NCI-H226 (cell line): ENCODE data around the gene RPL18A.

Experiments used
- DNase-seq: peaks from one replicate; pipeline ENCODE4 v3.0.0-alpha.2; 2015

The RPL18A gene

DNA sequence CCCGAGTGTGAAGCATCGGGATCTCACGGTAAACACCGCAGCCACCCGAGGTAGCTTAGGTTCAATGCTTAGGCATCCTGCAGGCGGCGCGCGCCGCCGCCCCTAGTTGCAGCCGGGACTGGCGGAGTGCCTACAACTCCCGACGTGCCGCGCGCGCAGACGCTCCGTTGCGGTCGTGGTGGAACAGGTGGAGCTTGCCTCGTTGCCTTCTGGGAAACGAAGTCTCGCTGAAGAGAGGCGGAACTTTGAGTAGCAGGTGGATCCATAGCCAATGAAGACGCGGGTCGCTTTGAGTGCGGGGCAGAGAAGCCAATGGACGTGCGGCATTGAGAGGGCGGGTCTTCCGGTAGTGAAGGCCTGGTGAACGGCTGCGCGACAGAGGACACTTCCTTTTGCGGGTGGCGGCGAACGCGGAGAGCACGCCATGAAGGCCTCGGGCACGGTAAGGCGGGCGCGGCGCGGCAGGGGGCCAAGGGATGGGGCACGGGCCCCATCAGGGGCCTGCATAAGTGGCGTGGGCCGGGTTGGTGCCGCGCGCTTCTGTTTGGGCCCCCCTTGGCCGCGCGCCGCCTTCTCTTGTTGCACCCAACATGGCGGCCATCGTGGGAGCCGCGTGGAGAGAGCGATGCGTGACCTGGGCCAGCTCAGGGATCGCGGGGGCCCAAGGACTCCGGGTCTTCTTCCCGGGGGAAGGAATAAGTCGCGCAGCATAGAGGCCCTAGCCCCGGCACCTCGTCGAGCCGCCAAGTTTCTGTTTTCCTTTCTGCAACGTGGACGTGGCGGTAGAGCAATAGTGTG is at the start of gene RPL18A:
TSS of gene RPL18A (plus strand) at position 378 of the 798 bp plus-strand sequence. CDS start at position 425, 47 bp downstream.
- DNase-seq, result peak; percentile 99

DNA sequence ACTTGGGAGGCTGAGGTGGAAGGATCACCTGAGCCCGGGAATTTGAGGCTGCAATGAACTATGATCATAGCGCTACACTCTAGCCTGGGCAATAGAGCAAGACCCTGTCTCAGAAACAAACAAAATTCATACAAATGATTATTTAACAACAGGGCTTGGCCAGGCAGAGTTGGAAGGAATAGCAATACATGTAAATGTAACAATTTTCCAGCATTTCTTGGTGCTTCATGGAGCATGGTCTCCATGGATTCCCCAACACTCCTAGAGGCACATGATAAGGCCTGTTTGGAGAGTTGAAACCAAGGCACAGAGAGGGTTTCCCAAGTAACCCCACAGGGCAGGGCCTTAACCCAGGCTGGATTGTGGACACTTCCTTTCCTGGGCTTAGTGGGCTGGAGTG is 48.6 kb upstream of the RPL18A start:
- DNase-seq, result no peak

DNA sequence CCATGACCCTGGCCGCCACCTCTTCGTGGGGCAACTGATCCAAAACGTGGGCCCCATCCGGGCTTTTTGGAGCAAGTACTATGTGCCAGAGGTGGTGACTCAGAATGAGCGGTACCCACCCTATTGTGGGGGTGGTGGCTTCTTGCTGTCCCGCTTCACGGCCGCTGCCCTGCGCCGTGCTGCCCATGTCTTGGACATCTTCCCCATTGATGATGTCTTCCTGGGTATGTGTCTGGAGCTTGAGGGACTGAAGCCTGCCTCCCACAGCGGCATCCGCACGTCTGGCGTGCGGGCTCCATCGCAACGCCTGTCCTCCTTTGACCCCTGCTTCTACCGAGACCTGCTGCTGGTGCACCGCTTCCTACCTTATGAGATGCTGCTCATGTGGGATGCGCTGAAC is 48.0 kb upstream of the RPL18A start:
- DNase-seq, result no peak

DNA sequence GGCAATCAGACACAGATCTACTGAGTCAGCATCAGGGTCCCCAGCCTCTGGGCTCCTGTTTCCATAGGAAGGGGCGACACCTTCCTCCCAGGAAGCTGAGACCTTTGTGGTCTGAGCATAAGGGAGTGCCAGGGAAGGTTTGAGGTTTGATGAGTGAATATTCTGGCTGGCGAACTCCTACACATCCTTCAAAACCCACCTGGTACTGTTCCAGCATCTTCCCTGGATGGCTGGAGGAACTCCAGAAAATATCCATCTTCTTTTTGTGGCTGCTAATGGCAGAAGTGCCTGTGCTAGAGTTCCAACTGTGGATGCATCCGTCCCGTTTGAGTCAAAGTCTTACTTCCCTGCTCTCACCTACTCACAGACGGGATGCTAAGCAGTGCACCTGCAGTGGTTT is 47.6 kb upstream of the RPL18A start:
- DNase-seq, result no peak

DNA sequence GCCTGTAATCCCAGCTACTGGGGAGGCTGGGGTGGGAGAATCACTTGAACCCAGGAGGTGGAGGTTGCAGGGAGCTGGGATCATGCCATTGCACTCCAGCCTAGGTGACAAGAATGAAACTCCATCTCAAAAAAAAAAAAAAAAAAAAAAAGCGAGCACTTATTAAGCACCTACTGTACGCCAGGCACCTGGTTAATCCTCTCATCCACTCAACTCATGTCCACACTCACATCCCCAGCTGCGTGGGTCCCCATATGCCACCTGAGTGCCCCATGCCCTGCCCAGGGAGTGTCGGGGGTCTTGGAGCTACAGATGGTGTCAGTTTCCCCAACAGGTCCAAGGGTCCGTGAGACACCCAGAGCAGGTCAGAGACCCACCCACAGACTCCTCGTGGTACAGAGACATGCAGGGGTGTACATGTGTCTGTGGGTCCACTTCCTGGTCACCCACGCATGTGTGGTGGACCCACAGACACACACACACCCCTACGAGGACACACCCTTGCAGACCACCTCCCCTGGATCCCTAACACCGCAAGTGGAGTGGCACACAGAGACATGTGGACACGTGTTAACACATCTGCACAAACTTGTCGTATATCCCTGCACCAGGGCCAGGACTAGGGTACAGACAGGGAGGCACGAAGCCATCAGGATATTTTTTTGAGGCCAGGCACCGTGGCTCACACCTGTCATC is 41.9 kb upstream of the RPL18A start:
- DNase-seq, result no peak

DNA sequence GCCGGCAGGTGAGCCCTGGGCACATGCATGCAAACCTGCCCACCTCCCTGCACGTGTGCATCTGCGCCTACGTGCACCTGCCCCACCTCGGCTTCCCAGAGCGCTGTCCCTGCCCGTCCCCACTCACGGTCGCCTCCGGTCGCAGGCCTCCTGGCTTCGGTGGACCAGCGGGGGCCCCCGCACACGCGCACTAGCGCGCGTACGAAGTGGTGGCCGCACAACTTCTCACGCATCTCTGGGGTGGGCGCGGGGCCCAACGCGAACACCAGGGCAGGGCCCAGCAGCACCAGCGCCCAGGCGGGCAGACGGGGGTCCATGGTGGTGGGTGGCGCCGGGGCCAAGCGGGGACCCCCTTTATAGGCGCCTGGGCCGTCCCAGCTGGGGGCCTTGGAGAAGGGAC is 38.5 kb upstream of the RPL18A start, which contains the start of gene INSL3:
TSS of gene INSL3 (minus strand) at position 330 of the 400 bp plus-strand sequence. CDS start at position 317, 13 bp downstream.
- DNase-seq, result no peak

DNA sequence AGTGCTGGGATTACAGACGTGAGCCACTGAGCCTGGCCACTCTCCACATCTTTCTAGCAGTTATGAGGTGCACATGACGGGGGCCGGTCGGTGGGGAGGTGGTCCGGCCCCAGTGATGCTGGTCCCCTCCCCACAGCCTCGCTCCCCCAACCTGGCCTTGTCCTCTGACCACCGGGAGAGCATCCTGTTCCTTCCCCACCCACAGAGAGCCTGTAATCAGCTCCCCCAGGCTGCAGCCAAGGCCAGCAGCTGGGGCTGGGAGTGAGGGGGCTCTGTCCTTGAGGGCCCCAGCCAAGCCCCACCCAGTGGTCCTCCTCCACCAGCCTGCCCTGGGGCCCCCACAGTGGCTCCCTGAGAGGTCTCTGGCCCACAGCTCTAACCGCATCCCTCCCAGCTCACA is 35.4 kb upstream of the RPL18A start:
- DNase-seq, result no peak

DNA sequence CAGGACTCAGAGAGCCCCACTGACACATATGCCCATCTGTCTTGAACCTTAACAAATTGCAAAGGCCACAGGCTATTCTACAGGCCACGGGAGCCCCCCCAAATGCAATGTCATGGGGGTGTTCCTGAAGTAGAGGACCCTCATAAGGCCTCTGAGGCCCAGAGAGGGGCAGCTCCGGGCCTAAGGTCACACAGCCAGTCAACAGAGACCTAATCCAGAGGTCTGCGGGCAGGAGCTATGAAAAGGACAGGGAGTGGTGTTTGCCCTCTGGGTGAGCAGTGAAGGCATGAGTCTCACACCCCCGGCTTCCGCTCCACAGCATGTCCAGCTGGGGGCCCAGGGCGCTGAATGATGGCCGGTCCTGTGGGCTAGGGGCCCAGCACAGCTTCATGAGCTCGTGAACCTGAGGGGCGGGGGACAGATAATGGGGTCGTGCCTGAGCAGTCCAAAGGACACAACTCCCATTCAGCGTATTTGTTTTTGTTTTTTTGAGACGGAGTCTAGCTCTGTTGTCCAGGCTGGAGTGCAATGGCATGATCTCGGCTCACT is 33.1 kb upstream of the RPL18A start:
- no peak for DNase-seq

DNA sequence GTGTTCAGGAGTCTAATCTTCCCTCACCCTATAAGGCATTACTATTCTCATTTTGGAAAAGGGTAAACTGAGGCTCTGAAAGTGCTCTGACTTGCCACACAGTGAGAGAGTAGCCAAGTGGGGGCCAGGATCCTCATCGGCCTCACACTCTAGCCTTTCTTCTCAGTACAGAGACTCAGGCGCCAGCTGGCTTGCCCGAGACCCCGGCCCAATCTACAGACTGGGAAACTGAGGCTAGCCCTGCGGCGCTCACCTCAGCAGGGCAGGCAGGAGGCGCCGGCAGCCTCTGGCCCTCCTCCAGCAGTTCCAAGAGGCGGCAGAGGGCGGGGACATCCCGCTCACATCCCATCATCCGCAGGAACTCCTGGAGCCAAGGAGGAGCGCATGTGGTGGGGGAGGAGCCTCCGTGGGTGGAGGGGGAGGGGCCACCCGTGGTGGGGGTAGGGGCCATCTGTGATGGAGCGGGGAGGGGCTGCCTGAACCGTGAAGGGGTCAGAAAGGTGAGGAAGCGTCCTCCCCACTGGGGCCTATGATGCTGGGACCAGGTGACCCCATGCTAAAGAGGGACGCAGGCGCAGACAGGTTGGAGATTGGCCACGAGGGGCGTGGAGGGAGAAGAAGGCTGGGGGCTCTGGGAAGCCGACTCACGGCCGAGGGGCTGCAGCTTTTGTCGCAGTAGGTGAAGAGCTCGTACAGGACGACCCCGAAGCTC is 29.7 kb upstream of the RPL18A start:
- DNase-seq, result peak; percentile 80

DNA sequence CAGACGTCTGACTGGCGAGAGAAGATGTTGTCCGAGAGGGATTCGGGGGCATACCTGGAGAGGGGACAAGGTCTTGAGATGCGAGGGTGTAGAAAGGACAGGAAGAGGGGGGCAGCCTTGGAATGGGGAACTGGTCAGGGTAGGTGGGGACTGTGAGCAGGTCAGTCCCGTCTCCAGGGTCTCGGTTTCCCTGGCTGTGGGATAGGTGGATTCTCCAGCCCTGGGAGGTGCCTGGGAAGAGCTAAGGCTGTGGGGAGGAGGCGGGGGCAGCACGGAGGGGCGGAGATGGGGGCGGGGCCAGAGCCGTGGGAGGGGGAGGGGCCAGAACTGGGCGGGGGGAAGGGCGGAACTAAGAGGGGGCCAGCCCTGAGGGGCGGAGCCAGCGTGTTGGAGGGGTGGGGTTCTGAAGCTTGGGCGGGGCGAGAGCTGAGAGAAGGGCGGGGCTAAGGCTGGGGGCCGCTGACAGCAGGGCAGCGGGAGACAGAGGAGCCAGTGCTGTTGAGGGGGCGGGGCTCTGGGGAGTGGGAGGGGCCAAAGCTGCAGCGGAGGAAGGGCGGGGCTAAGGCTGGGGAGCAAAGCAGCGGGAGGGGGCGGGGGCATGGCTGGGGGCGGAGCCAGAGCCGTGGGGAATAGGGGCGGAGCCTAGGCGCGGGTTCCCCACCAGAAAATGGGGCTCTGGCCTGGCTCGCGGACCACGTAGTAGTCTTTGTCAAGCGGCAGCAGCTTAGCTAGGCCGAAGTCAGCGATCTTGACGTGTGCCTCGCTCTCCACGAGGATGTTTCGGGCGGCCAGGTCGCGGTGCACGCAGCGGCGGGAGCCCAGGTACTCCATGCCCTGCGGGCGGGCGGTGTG is 28.9 kb upstream of the RPL18A start:
- DNase-seq, result peak; percentile 92

DNA sequence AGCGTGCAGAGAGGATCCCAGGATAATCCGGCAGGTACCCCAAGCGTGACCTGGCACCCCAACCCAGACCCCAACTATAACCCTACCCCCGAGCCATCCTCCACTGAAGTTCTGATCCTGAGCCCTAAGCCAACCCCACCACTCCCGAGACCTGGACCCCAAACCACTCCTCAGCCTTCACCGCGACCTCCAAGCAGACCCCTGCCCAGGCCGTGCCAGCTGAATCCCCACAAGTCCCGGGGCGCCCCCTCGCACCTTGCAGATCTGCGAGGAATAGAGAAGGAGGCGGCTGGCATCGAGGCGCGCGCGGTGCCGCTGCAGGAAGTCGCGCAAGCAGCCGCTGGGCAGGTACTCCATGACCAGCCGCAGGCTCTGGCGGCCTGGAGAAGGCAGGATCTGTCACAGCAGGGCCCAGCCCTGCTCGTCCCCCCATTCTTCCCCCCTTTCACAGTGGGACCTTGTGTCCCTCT is 28.3 kb upstream of the RPL18A start:
- DNase-seq, result no peak

DNA sequence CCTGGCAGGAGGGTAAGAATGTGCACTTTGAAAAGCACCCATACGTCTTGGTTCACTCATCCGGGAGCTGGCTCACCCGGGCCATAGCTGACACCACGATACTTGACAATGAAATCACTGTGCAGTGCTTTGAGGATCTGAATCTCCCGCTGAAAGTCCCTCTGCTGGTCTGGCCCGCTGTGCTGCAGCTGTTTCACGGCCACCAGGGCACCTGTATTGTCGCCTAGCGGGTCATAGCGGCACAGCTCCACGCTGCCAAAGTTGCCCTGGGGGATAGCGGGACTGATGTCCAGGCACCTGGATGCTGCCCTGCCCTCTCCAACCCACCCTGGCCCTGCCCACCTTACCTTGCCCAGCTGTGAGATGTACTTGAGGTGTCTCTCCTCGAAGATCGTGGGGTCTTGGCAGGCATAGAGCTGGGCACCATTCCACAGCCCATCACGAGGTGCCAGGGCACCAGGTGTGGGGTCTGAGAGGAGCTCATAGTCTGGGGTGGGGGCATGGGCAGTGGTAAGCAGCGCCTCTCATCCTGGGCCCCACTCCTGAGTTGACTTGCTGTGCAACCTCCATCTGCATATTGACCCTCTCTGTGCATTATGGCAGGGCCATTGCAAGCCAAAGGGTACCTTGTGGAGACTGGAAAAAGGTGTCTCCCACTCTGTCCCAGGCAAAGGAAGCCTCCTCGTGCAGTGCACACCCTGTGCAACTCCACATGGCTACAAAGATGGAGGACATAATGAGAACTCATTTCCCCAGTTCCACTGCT is 27.1 kb upstream of the RPL18A start:
- no peak for DNase-seq

DNA sequence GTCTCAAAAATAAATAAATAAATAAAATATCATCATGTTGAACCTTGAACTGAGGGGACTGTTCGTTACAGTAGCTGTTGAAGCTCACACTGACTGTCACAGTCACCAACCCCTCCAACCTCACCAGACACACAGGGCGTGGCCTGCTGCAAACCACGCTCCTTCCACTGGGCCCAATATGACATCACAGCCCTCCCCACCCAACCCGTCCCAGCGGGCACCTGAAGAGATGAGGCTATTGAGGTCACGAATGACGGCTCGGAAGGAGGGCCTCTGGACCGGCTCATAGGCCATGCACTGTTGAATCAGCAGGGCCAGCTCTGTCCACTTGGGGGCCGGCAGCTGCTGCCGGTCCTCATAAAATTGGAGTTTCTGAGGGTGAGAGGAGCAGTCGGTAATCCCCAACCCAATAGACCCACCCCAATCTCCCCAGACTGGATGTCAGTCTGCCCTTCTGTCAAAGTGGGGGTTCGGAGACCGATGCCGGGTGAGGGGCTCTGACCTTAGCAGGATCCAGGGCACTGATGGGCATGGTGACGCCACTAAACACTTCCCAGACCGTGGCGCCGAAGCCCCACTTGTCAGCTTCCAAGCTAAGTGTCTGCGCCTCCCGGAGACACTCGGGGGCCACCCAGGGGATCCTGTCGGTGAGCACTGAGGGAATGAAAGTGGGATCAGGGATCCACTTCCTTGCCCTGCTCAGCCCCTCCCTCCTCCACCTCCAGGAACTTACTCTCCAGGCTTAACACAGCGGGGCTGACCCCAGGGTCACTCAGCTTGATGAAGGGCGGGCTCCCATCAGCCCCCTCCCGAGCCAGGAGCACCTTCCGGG is 25.1 kb upstream of the RPL18A start:
- no peak for DNase-seq

DNA sequence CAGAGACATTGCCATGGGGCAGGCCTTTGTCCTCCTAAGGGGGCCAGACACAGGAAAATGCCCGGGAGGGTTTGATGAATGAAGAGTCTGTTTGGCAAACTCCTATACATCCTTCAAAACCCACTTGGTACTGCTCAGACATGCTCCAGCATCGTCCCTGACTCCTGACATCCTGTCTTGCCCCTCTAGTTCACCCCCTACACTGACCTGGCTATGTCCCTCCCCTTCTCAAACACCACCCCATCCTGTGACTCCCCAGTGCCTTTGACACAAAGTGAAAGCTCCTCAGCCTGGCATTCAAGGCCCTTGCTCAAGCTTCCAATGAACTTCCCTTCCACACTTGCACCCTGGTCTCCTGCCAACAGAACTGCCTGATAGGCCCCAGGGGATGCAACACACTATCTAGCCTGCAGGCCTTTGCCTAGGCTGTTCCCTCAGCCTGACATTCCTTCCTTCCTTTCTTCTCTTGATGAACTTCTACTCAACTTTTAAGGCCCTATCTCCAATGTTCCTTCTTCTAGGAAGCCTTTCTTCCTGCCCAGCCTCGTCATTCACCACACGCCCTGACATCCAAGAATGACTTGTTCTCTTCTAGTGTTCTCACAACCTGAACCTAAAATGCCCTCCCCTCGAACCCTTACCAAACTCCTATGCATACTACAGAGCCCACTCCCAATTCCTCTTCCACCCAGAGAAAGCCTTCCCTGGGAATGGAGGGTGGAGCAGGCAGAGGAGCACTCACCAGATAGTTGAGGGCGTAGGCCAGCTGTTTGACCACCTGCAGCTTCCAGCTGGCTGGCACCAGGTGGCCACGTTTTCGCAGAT is 24.3 kb upstream of the RPL18A start:
- DNase-seq, result no peak

DNA sequence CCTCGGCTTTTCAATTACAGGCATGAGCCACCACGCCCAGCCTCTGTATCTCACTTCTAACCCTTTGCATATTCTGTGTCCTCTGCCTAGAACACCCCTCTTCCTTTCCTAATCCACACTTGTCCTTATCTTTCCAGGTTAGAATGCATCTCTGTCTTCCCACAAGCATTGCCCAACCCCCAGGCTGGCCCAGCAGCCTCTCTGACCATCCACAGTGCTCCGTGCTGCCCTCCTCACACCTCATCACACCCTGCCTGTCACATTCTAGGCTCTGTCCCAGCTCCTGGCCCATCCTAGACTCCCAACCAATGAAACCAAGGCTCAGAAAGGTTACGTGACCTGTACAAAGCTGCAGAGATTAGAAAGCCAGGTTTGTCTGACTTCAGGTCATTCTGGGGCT is 23.2 kb upstream of the RPL18A start:
- DNase-seq, result peak; percentile 11

DNA sequence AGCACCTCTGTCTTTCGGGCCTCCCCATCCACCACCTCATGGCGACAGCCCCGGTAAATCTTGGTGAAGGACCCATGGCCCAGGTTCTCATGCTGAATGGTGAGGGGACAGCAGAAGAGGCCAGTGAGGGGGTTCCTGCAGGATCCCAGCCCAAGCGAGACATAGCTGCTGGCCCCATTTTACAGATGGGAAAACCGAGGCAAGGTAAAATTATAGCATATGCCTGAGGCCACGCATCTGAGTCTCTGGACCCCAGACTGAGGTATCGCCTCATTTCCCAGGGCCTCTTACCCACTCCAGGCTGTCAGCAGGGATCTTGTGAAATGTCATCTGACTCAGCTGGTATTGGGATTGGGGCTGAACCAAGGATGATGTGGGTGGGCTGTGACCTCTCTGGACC is 21.7 kb upstream of the RPL18A start:
- no peak for DNase-seq

DNA sequence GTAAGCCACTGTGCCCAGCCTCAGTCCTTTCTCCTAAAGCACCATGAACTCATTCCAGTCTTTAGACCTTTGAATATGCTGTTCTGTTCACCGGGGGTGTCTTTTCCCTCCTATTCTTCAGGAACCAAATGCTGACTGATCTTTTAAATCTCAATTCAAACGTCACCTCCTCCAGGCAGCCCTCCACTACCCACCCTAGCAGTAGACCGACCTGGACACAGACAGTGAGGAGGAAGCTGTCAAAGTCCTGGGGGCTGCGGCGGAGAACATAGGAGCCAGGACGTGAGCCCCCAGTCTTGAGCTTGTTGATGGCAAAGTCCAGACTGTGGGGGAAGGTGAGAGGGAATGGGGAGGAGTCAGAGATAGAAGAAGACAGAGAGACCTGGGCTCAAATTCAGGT is 19.7 kb upstream of the RPL18A start:
- DNase-seq, result no peak

DNA sequence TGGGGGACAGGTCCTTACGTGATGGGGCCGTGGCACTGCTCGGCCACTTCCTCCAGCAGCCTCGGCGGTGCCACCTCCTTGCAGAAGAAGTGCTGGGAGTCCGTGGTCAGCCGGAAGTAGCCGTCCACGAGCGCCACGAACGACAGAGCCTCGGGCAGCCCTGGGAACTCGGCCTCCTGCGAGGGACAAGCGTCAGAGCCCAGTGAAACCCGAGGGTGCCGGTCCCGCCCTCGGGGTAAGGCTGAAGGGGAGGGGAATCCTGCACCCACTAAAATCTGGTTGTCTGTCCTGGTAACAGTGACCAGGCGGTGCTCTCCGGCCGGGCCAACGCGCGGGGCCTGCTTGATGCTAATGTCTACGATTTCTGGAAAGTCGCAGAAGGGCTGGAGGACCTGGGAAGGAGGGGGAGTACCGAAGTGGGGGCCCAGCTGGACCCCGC is 18.3 kb upstream of the RPL18A start:
- no peak for DNase-seq
